HCT116 (cell line): ENCODE measurements around the gene CSTF2T. TPM values are rescaled to one million over a fixed set of nuclear protein-coding genes. Genes with fewer than 3 reads are reported as not detected.

Source experiments
- ATAC-seq: fragments of 200-7000 bp; cut with Tn5 transposase; 2 replicates; pipeline ENCODE4 v1.9.1; 2020; ENCODE audit warnings: mild to moderate bottlenecking, moderate library complexity
- BruUV-seq: library from RNA; stranded (reverse); fragments of 400-500 nt; replicated peaks from 2 replicates; lab custom pipeline; 2021; lab: Mats Ljungman, UMichigan
- CTCF ChIA-PET: fragments of 300-600 bp; sonication (Branson Sonifier 250); formaldehyde crosslinking; loops from one replicate; lab custom pipeline; 2021; ENCODE audit warnings: antibody characterized with exemption; lab: Charles Lee
- POLR2A ChIA-PET: fragments of 300-600, 350-600 bp; sonication (Branson Sonifier 250); formaldehyde crosslinking; loops from one replicate; lab custom pipeline; 2021; ENCODE audit warnings: antibody characterized with exemption; lab: Charles Lee
- RAD21 ChIA-PET, 2 experiments: fragments of 300-600 bp; sonication (Branson Sonifier 250); formaldehyde crosslinking; loops; one replicate each; lab custom pipeline; 2023; ENCODE audit warnings: low total read pairs in 2 of 2; ENCODE audit not compliant: uncharacterized antibody in 2 of 2, unreplicated experiment in 2 of 2, low non-redundant PET in 1 of 2; lab: Charles Lee
- DNase-seq: peaks from one replicate; pipeline ENCODE4 v3.0.0-alpha.2; 2010; ENCODE audit warnings: low read depth, low spot score
- H2AFZ ChIP-seq: fragments of 200-600 bp; shearing (Covaris generic), sonication (generic); 2 replicates; pipeline ENCODE4 v1.6.1; 2017; ENCODE audit warnings: low read depth, mixed run types, mixed read lengths, antibody characterized with exemption, low read length; ENCODE audit not compliant: poor library complexity, severe bottlenecking
- H3K27ac ChIP-seq: 2 replicates; pipeline ENCODE4 v1.5.1; 2012; ENCODE audit warnings: low read depth, low read length
- H3K27me3 ChIP-seq: fragments of 200-600 bp; sonication (generic); 2 replicates; pipeline ENCODE4 v1.6.1; 2016; ENCODE audit warnings: mixed run types, low read length, mixed read lengths; ENCODE audit not compliant: insufficient read depth
- H3K36me3 ChIP-seq, 2 experiments: fragments of 200-500 bp in 1 of 2; fragments of 200-600 bp in 1 of 2; sonication (Bioruptor generic) in 1 of 2; sonication (generic) in 1 of 2; 2 replicates each; pipeline versions ENCODE4 v1.5.1 to v1.6.1; 2014 to 2016; ENCODE audit warnings: low read length in 2 of 2, inconsistent platforms in 1 of 2, mixed read lengths in 1 of 2, mixed run types in 1 of 2; ENCODE audit not compliant: insufficient read depth in 2 of 2, control insufficient read depth in 1 of 2
- H3K4me1 ChIP-seq, 2 experiments: fragments of 200-600 bp in 1 of 2; sonication (generic) in 1 of 2; 2 replicates each; pipeline versions ENCODE4 v1.5.1 to v1.6.1; 2012 to 2017; ENCODE audit warnings: low read length in 2 of 2, inconsistent platforms in 1 of 2, mild to moderate bottlenecking in 1 of 2, mixed read lengths in 1 of 2, mixed run types in 1 of 2, moderate library complexity in 1 of 2; ENCODE audit not compliant: insufficient read depth in 2 of 2, control insufficient read depth in 1 of 2
- H3K4me2 ChIP-seq: fragments of 200-600 bp; sonication (generic); 2 replicates; pipeline ENCODE4 v1.6.1; 2017; ENCODE audit warnings: mixed run types, low read length, mixed read lengths
- H3K4me3 ChIP-seq, 2 experiments: fragments of 200-600 bp in 1 of 2; sonication (generic) in 1 of 2; replicated peaks in 1 of 2; 2 replicates each; pipeline ENCODE4 v1.5.1; 2011 to 2016; ENCODE audit warnings: low read length in 2 of 2, control low read depth in 1 of 2, low read depth in 1 of 2, mild to moderate bottlenecking in 1 of 2, mixed read lengths in 1 of 2, mixed run types in 1 of 2
- H3K79me2 ChIP-seq: fragments of 200-600 bp; sonication (generic); 2 replicates; pipeline ENCODE4 v1.6.1; 2017; ENCODE audit warnings: mild to moderate bottlenecking, mixed run types, low read length, moderate library complexity, mixed read lengths; ENCODE audit not compliant: insufficient read depth
- H3K9ac ChIP-seq: fragments of 200-600 bp; sonication (generic); 2 replicates; pipeline ENCODE4 v1.6.1; 2016; ENCODE audit warnings: low read length, mixed read lengths
- H3K9me2 ChIP-seq: fragments of 200-600 bp; sonication (generic), shearing (Covaris generic); 2 replicates; pipeline ENCODE4 v1.6.1; 2017; ENCODE audit warnings: mixed run types, mild to moderate bottlenecking, moderate library complexity; ENCODE audit not compliant: insufficient read depth
- H3K9me3 ChIP-seq, 2 experiments: fragments of 200-500 bp in 1 of 2; fragments of 200-600 bp in 1 of 2; sonication (Bioruptor generic) in 1 of 2; sonication (generic) in 1 of 2; 2 replicates each; pipeline ENCODE4 v1.6.1; 2014 to 2017; ENCODE audit warnings: low read length in 2 of 2, mixed read lengths in 2 of 2, inconsistent platforms in 1 of 2, low read depth in 1 of 2, mild to moderate bottlenecking in 1 of 2, mixed run types in 1 of 2, moderate library complexity in 1 of 2; ENCODE audit not compliant: control insufficient read depth in 1 of 2, insufficient read depth in 1 of 2
- H4K20me1 ChIP-seq: fragments of 200-600 bp; sonication (generic), shearing (Covaris generic); 2 replicates; pipeline ENCODE4 v1.6.1; 2017; ENCODE audit warnings: mixed run types, mild to moderate bottlenecking, moderate library complexity; ENCODE audit not compliant: insufficient read depth
- CEBPB ChIP-seq: IDR thresholded peaks from 2 replicates; pipeline ENCODE4 v1.6.1; 2012; ENCODE audit warnings: low read depth
- EGR1 ChIP-seq: IDR thresholded peaks from 2 replicates; pipeline ENCODE4 v1.6.1; 2012; ENCODE audit warnings: low read depth
- ELF1 ChIP-seq: IDR thresholded peaks from 2 replicates; pipeline ENCODE4 v1.6.1; 2012; ENCODE audit warnings: low read depth, borderline replicate concordance
- EZH2phosphoT487 ChIP-seq: fragments of 200-600 bp; IDR thresholded peaks from 2 replicates; pipeline ENCODE4 v1.6.1; 2018; ENCODE audit warnings: antibody characterized with exemption, borderline replicate concordance
- FOSL1 ChIP-seq: IDR thresholded peaks from 2 replicates; pipeline ENCODE4 v1.6.1; 2012; ENCODE audit warnings: low read depth
- JUND ChIP-seq: IDR thresholded peaks from 2 replicates; pipeline ENCODE4 v1.6.1; 2012
- MAX ChIP-seq: IDR thresholded peaks from 2 replicates; pipeline ENCODE4 v1.6.1; 2012
- RAD21 ChIP-seq: IDR thresholded peaks from 2 replicates; pipeline ENCODE4 v1.6.1; 2012; ENCODE audit warnings: low read depth, mild to moderate bottlenecking
- REST ChIP-seq: IDR thresholded peaks from 2 replicates; pipeline ENCODE4 v1.6.1; 2012; ENCODE audit warnings: low read depth
- SP1 ChIP-seq: IDR thresholded peaks from 2 replicates; pipeline ENCODE4 v1.6.1; 2012; ENCODE audit warnings: low read depth
- SRF ChIP-seq: IDR thresholded peaks from 2 replicates; pipeline ENCODE4 v1.6.1; 2012; ENCODE audit warnings: low read depth
- TCF7L2 ChIP-seq: IDR thresholded peaks from 2 replicates; pipeline ENCODE4 v1.7.0; 2011; ENCODE audit warnings: borderline replicate concordance, inconsistent platforms; ENCODE audit not compliant: insufficient read depth, insufficient read length; ENCODE audit errors: extremely low read depth
- ZBTB33 ChIP-seq: IDR thresholded peaks from 2 replicates; pipeline ENCODE4 v1.6.1; 2011; ENCODE audit warnings: mild to moderate bottlenecking, low read length, moderate library complexity; ENCODE audit not compliant: insufficient replicate concordance; ENCODE audit errors: extremely low read depth
- ZFX ChIP-seq: fragments of 450-650 bp; IDR thresholded peaks from 2 replicates; pipeline ENCODE4 v1.6.1; 2017
- intact Hi-C: fragments of 100-400 bp; cut with micrococcal nuclease; formaldehyde crosslinking; loops from 2 replicates; pipeline ENCODE4 v1.10.0; 2022
- total RNA-seq: library from RNA; stranded (reverse); gene quantifications from one replicate; pipeline ENCODE4 v1.2.1, GENCODE V29; 2021; ENCODE audit not compliant: unreplicated experiment
- TF ChIP-seq, protein P1 (sequence below): IDR thresholded peaks from 2 replicates; pipeline ENCODE4 v1.6.1; 2012

Gene CSTF2T
- total RNA-seq, 1 experiment from 2014 or later = 18.5 TPM

GRCh38 chr10:51707821-51708424, 8.5 kb upstream of the CSTF2T start:
- no peak for ATAC-seq
- Histone ChIP-seq H3K79me2 (no peaks in the 10 kb centered on the region), H3K9me3 (no peaks in the 10 kb centered on the region), H3K27me3 (peaks cover 17% of the 10 kb centered on the region), H3K36me3 (no peaks in the 10 kb centered on the region), H3K4me2 (no peak overlapping the region), H3K4me3 (no peak overlapping the region), H4K20me1 (no peaks in the 10 kb centered on the region), H3K4me1 (no peaks in the 10 kb centered on the region), H3K9ac (no peak overlapping the region), H2AFZ (no peak overlapping the region), H3K27ac (no peak overlapping the region), H3K9me2 (no peaks in the 10 kb centered on the region)
- intact Hi-C loops = no loop called here
- CTCF ChIA-PET = no interaction called here
- POLR2A ChIA-PET = no interaction called here
- no TSS peak for BruUV-seq
- TF ChIP-seq, protein P1, sequence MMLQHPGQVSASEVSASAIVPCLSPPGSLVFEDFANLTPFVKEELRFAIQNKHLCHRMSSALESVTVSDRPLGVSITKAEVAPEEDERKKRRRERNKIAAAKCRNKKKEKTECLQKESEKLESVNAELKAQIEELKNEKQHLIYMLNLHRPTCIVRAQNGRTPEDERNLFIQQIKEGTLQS = no peak
- RAD21 ChIA-PET = no interaction called here
- no peak for DNase-seq

DNA sequence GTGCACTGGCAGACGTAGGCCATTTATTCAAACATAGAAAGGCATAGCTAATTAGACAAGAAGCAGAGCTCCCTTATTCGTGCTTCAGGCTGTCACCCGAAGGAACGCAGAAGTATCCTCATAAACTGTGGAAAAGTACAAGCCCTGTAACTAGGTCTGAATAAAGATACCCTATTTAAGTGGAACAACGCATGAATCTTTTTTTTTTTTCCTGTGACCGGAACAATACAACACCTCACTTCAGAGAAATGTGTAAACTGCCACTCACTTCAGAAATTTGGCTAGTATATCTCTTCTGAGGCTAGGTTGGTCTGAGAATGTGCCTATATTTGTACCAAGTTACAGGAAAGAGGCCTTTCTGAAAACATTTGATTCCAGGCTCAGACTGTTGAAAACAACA, 8.0 kb upstream of the CSTF2T start:
- BruUV-seq = no TSS peak
- H2AFZ ChIP-seq = no peak overlapping the region
- intact Hi-C loops = no loop called here
- H4K20me1 ChIP-seq = no peaks in the 10 kb centered on the region
- no peaks in the 10 kb centered on the region for H3K79me2 ChIP-seq
- H3K4me3 ChIP-seq = no peak overlapping the region
- H3K36me3 ChIP-seq = no peaks in the 10 kb centered on the region
- H3K9me3 ChIP-seq = no peaks in the 10 kb centered on the region
- ChIA-PET POLR2A (no interaction called here), CTCF (no interaction called here), RAD21 (no interaction called here)
- peaks cover 17% of the 10 kb centered on the region for H3K27me3 ChIP-seq
- ATAC-seq (no peak), DNase-seq (no peak)
- H3K27ac ChIP-seq = no peak overlapping the region
- H3K9me2 ChIP-seq = no peaks in the 10 kb centered on the region
- no peak overlapping the region for H3K9ac ChIP-seq
- no peaks in the 10 kb centered on the region for H3K4me1 ChIP-seq
- no peak overlapping the region for H3K4me2 ChIP-seq
- no peak for TF ChIP-seq CEBPB
- no peak for TF ChIP-seq RAD21
- TF ChIP-seq, protein P1 = no peak
- TF ChIP-seq ZBTB33 = no peak
- no peak for TF ChIP-seq TCF7L2
- no peak for TF ChIP-seq REST
- no peak for TF ChIP-seq ELF1
- TF ChIP-seq MAX = no peak
- no peak for TF ChIP-seq SP1
- TF ChIP-seq ZFX = no peak
- no peak for TF ChIP-seq EZH2phosphoT487
- no peak for TF ChIP-seq SRF
- TF ChIP-seq FOSL1 = no peak
- TF ChIP-seq JUND = no peak
- no peak for TF ChIP-seq EGR1
